Right atrium auricular region (tissue), 2 donors: ENCODE measurements around the gene NUMB. TPM values are rescaled to one million over a fixed set of nuclear protein-coding genes. Genes with fewer than 3 reads are reported as not detected.

Experiments
- DNase-seq: peaks from one replicate; pipeline ENCODE4 v3.0.0-alpha.2; 2019; ENCODE audit warnings: low spot score
- H3K27ac ChIP-seq, 2 donors: fragments of 200-600 bp; sonication (generic); 1 replicate in 1 of 2; 2 replicates in 1 of 2; pipeline ENCODE4 v1.5.1; 2016 to 2019
- H3K27me3 ChIP-seq, 2 donors: fragments of 200-600 bp; sonication (generic); one replicate each; pipeline versions ENCODE4 v1.5.1 to v1.6.0; 2017 to 2019
- H3K36me3 ChIP-seq: fragments of 200-600 bp; sonication (generic); one replicate; pipeline ENCODE4 v1.5.1; 2016
- H3K4me1 ChIP-seq, 2 donors: fragments of 200-600 bp; sonication (generic); one replicate each; pipeline versions ENCODE4 v1.5.1 to v1.6.0; 2017 to 2019
- H3K4me3 ChIP-seq, 2 donors: fragments of 200-600 bp; sonication (generic); 1 replicate in 1 of 2; 2 replicates in 1 of 2; pipeline ENCODE4 v1.5.1; 2017 to 2019; ENCODE audit warnings: mild to moderate bottlenecking in 1 of 2, moderate library complexity in 1 of 2
- H3K9me3 ChIP-seq, 2 donors: fragments of 200-600 bp; sonication (generic); one replicate each; pipeline ENCODE4 v1.5.1; 2019
- total RNA-seq, 2 donors: library from RNA; depleted of rRNA; stranded (reverse); fragments of >200 nt; gene quantifications; one replicate each; pipeline ENCODE4 v1.1.0, GENCODE V29; 2016
- TF ChIP-seq, protein P1 (sequence below), 2 donors: fragments of 200-600 bp; sonication (generic); IDR thresholded peaks; one replicate each; pipeline ENCODE4 v1.5.1; 2019; ENCODE audit warnings: antibody characterized with exemption in 2 of 2

Gene NUMB
- total RNA-seq, 2 donors from 2014 or later, result 24.6 to 31.9 TPM

DNA sequence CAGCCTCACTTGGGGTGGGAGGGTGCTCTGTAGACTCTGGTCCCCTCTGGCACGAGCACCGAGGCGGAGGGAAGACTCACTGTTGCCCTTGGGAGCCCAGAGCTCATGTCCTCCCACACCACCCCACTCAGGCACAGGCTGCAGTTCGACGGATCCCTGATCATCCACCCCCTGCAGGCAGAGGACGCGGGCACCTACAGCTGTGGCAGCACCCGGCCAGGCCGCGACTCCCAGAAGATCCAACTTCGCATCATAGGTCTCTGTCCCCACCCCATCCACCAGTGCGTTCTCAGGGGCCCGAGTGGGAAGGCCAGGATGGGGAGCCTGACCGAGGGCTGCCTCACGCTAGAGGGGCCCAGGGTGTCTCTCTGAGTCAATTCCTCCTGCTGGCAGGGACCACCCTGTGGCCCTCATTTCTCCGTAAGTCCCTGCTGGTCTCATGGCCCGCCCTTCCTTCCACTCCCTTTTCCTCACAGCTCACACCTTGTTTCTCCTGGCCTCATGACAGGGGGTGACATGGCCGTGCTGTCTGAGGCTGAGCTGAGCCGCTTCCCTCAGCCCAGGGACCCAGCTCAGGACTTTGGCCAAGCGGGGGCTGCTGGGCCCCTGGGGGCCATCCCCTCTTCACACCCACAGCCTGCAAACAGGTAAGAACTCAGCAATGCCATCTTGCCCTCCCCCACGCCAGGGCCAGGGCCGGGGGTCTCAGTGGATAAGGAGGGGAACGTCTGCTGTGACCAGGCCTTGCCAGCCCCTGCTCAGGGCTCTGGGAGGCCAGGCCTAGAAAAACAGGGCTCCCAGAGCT lies 194.1 kb downstream of the NUMB start:
- Histone ChIP-seq H3K4me1 (peaks cover 0 to under 1% of the 10 kb centered on the region in 2 donors), H3K27me3 (no peaks in the 10 kb centered on the region), H3K9me3 (no peaks in the 10 kb centered on the region), H3K27ac (no peak overlapping the region), H3K4me3 (no peak overlapping the region), H3K36me3 (no peaks in the 10 kb centered on the region)
- DNase-seq, result no peak
- TF ChIP-seq, protein P1, sequence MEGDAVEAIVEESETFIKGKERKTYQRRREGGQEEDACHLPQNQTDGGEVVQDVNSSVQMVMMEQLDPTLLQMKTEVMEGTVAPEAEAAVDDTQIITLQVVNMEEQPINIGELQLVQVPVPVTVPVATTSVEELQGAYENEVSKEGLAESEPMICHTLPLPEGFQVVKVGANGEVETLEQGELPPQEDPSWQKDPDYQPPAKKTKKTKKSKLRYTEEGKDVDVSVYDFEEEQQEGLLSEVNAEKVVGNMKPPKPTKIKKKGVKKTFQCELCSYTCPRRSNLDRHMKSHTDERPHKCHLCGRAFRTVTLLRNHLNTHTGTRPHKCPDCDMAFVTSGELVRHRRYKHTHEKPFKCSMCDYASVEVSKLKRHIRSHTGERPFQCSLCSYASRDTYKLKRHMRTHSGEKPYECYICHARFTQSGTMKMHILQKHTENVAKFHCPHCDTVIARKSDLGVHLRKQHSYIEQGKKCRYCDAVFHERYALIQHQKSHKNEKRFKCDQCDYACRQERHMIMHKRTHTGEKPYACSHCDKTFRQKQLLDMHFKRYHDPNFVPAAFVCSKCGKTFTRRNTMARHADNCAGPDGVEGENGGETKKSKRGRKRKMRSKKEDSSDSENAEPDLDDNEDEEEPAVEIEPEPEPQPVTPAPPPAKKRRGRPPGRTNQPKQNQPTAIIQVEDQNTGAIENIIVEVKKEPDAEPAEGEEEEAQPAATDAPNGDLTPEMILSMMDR (IDR thresholded peaks at IDR 0.05), result no peak

DNA sequence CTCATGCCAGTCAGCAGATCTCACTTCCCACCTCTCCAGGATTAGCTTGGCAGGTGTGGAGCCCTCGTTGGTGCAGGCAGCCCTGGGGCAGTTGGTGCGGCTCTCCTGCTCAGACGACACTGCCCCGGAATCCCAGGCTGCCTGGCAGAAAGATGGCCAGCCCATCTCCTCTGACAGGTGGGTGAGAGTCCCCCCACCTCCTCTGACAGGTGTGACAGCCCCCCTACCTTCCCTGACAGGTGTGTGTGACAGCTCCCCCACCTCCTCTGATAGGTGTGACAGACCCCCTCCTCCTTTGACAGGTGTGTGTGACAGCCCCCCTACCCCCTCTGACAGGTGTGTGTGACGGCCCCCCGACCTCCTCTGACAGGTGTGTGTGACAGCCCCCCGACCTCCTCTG lies 194.7 kb downstream of the NUMB start:
- TF ChIP-seq, protein P1 (IDR thresholded peaks at IDR 0.05), result no peak
- Histone ChIP-seq H3K4me3 (no peak overlapping the region), H3K9me3 (no peaks in the 10 kb centered on the region), H3K4me1 (no peaks in the 10 kb centered on the region), H3K27me3 (no peaks in the 10 kb centered on the region), H3K27ac (no peak overlapping the region), H3K36me3 (no peaks in the 10 kb centered on the region)
- DNase-seq, result no peak

DNA sequence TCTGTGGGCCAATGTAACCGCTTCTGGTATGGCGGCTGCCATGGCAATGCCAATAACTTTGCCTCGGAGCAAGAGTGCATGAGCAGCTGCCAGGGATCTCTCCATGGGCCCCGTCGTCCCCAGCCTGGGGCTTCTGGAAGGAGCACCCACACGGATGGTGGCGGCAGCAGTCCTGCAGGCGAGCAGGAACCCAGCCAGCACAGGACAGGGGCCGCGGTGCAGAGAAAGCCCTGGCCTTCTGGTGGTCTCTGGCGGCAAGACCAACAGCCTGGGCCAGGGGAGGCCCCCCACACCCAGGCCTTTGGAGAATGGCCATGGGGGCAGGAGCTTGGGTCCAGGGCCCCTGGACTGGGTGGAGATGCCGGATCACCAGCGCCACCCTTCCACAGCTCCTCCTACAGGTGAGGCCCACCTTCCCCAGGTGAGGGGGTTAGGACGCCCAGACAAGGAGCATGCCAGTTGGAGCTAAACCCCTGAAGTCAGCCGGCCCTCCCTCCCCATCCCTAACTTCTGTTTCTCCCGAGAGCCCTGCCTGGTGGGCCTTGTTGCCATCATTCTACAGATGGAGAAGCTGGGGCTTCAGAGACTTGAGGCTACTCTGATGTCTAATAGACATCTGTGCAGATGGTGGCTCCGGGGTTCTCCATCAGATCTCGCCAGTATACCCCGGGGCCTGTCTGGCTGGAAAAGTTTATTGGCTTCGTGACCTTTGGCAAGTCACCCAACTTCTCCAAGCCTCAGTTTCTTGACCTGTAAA lies 195.7 kb downstream of the NUMB start:
- no peaks in the 10 kb centered on the region for H3K36me3 ChIP-seq

DNA sequence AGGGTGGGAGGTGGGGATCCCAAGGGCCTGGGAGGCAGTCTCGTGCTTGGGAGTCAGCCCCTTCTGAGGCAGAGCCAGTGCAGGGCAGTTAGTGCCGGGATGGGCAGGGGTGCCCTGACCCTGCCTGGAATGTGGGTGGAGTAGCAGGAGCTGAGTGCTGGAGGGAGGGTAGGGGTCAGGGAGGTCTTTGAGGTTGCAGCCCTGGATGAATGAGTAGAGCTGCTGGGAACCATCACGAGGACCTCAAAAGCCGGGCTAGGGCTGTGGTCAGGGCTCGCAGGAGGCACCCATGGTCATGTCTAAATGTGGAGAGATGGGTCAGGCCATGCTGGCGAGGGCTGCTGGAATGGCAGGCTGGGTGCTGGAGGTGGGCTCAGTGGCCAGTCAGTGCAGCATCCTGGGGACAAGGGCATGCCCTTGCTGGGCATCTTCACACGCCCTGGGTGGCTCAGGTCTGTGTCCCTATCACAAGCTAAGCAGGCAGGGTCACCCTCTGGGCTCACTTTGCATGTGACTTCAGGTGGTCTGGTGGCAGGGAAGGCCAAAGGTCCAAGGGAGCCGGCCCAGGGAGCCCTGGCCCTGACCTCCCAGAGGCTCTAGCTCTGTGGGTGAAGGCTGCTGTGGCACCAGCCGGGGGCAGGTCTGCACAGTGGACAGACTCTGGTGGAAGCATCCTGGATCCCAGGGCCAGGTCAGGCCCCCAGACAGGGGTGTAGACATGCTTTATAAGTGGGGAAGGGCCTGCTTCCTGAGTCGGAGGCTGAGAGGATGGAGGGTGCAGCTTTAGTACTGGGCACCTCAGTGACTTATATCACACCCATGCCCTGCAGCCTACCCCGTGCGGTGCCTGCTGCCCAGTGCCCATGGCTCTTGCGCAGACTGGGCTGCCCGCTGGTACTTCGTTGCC lies 196.6 kb downstream of the NUMB start:
- Histone ChIP-seq H3K9me3 (no peaks in the 10 kb centered on the region), H3K27ac (no peak overlapping the region), H3K4me3 (no peak overlapping the region), H3K27me3 (no peaks in the 10 kb centered on the region), H3K36me3 (no peaks in the 10 kb centered on the region), H3K4me1 (no peaks in the 10 kb centered on the region)
- TF ChIP-seq, protein P1 (IDR thresholded peaks at IDR 0.05), result no peak
- DNase-seq, result no peak

More for the DNA sequence above, 195.7 kb downstream of the NUMB start:
- TF ChIP-seq, protein P1 (IDR thresholded peaks at IDR 0.05), result no peak
- Histone ChIP-seq H3K27me3 (no peaks in the 10 kb centered on the region), H3K4me3 (no peak overlapping the region), H3K27ac (no peak overlapping the region), H3K9me3 (no peaks in the 10 kb centered on the region), H3K4me1 (no peaks in the 10 kb centered on the region)
- no peak for DNase-seq

DNA sequence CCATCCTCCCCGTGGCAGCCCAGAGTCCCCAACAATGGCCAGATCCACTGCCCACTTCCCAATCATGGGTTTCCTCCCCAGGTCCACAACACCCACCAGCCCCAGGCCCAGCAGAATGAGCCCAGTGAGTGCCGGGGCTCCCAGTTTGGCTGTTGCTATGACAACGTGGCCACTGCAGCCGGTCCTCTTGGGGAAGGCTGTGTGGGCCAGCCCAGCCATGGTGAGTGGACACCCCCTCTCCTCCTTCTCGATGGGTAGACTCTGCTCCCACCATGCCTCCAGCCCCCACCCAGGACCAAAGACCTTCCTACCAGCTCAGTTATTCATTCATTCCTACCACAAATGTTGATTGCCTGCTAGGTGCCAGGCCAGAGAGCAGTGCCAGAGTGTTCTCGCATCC lies 197.3 kb downstream of the NUMB start:
- Histone ChIP-seq H3K4me3 (no peak overlapping the region), H3K27me3 (no peaks in the 10 kb centered on the region), H3K9me3 (no peaks in the 10 kb centered on the region), H3K4me1 (no peaks in the 10 kb centered on the region), H3K27ac (no peak overlapping the region), H3K36me3 (no peaks in the 10 kb centered on the region)
- TF ChIP-seq, protein P1 (IDR thresholded peaks at IDR 0.05), result no peak
- DNase-seq, result no peak
